PFSK-1 (cell line): Measurements from ENCODE around the gene WDR82.

ENCODE experiments used
- FOXP2 ChIP-seq: optimal IDR thresholded peaks from 2 replicates; pipeline ENCODE3; 2011; ENCODE audit warnings: borderline replicate concordance, control low read depth, inconsistent platforms; ENCODE audit not compliant: insufficient read depth; ENCODE audit errors: extremely low read length, extremely low read depth
- POLR2AphosphoS5 ChIP-seq: IDR thresholded peaks from 2 replicates; pipeline ENCODE4 v1.6.1; 2012; ENCODE audit warnings: low read depth, mild to moderate bottlenecking, control low read depth, low read length, moderate library complexity
- REST ChIP-seq, 2 experiments: IDR thresholded peaks; 2 replicates each; pipeline versions ENCODE4 v1.6.1 to v1.8.0; 2011 to 2012; ENCODE audit warnings: low read depth in 2 of 2, low read length in 2 of 2, control low read depth in 1 of 2, inconsistent platforms in 1 of 2, mild to moderate bottlenecking in 1 of 2, moderate library complexity in 1 of 2; ENCODE audit not compliant: insufficient read depth in 1 of 2
- SIN3A ChIP-seq: IDR thresholded peaks from 2 replicates; pipeline ENCODE4 v1.6.1; 2012; ENCODE audit warnings: mild to moderate bottlenecking, low read length, moderate library complexity, borderline replicate concordance; ENCODE audit not compliant: insufficient read depth
- TAF1 ChIP-seq: IDR thresholded peaks from 2 replicates; pipeline ENCODE4 v1.6.1; 2012; ENCODE audit warnings: low read length, control low read depth, borderline replicate concordance; ENCODE audit not compliant: insufficient read depth

GRCh38 chr3:52314489-52314888 lies 36.0 kb upstream of the WDR82 start:
- TF ChIP-seq POLR2AphosphoS5 (no peak), REST (IDR thresholded peaks at IDR 0.05; ENCODE audit: insufficient read depth in 1 of 2, low read depth in 2 of 2, low read length in 2 of 2) (no peak), SIN3A (no peak), TAF1 (no peak), FOXP2 (no peak)
